ENCODE measurements around the gene STPG2. TPM values are rescaled to one million over a fixed set of nuclear protein-coding genes. Genes with fewer than 3 reads are reported as not detected.

Gene STPG2
- total RNA-seq, 1 experiment from 2014 or later = 0.61 TPM

GRCh38 chr4:97605932-97606331 lies 537.3 kb downstream of the STPG2 start:
- Mint-ChIP-seq H3K4me3 (ENCODE audit: unreplicated experiment) (no peak overlapping the region), H3K9me3 (ENCODE audit: unreplicated experiment) (no peaks in the 10 kb centered on the region), H3K36me3 (ENCODE audit: insufficient read depth, unreplicated experiment) (no peaks in the 10 kb centered on the region), H3K27me3 (ENCODE audit: insufficient read depth, unreplicated experiment) (no peaks in the 10 kb centered on the region), H3K4me1 (ENCODE audit: insufficient read depth, unreplicated experiment) (no peaks in the 10 kb centered on the region), H3K27ac (ENCODE audit: low read depth, unreplicated experiment) (no peak overlapping the region)
- POLR2A ChIA-PET = interaction anchor here (0.9 kb wide), 1 partner anchor 16 kb away, joined by 3 read pairs; no protein-coding TSS in a partner anchor
- TF ChIP-seq, protein P1, sequence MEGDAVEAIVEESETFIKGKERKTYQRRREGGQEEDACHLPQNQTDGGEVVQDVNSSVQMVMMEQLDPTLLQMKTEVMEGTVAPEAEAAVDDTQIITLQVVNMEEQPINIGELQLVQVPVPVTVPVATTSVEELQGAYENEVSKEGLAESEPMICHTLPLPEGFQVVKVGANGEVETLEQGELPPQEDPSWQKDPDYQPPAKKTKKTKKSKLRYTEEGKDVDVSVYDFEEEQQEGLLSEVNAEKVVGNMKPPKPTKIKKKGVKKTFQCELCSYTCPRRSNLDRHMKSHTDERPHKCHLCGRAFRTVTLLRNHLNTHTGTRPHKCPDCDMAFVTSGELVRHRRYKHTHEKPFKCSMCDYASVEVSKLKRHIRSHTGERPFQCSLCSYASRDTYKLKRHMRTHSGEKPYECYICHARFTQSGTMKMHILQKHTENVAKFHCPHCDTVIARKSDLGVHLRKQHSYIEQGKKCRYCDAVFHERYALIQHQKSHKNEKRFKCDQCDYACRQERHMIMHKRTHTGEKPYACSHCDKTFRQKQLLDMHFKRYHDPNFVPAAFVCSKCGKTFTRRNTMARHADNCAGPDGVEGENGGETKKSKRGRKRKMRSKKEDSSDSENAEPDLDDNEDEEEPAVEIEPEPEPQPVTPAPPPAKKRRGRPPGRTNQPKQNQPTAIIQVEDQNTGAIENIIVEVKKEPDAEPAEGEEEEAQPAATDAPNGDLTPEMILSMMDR (IDR thresholded peaks at IDR 0.05; ENCODE audit: unreplicated experiment) = no peak
- BruUV-seq (replicated peaks) = no TSS peak
- no peak for DNase-seq (ENCODE audit: unreplicated experiment)
- intact Hi-C loops (cut with micrococcal nuclease) = no loop called here
- CTCF ChIA-PET = no interaction called here

DNA sequence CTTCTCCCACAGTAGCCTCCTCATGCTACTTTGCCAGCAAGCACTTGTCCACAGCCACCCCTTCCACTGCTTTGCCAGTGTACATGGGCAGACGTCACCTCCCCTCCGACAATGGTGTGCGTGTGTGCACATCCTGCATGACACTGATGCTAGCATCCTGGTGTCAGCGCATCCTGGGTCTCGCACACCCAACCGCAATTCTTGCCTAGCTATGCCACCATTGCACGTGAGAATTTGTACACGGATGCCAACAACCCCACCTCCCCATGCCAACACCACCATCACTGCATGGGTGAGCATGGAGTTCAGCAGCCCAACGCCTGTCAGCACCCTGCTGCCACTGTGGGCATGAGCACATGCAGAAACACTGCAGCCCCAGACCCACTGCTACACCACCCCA lies 550.0 kb downstream of the STPG2 start:
- Mint-ChIP-seq H3K9me3 (ENCODE audit: unreplicated experiment) (peaks cover 10% of the 10 kb centered on the region), H3K4me3 (ENCODE audit: unreplicated experiment) (no peak overlapping the region), H3K27ac (ENCODE audit: low read depth, unreplicated experiment) (no peak overlapping the region), H3K27me3 (ENCODE audit: insufficient read depth, unreplicated experiment) (no peaks in the 10 kb centered on the region), H3K4me1 (ENCODE audit: insufficient read depth, unreplicated experiment) (no peaks in the 10 kb centered on the region), H3K36me3 (ENCODE audit: insufficient read depth, unreplicated experiment) (no peaks in the 10 kb centered on the region)
- POLR2A ChIA-PET = no interaction called here
- intact Hi-C loops (cut with micrococcal nuclease) = no loop called here
- BruUV-seq (replicated peaks) = no TSS peak
- CTCF ChIA-PET = interaction anchor here (0.6 to 0.7 kb wide), 2 partner anchors 63 to 340 kb away, joined by 3 read pairs; no protein-coding TSS in a partner anchor
- DNase-seq (ENCODE audit: unreplicated experiment) = no peak
- TF ChIP-seq, protein P1 (IDR thresholded peaks at IDR 0.05; ENCODE audit: unreplicated experiment) = no peak

GRCh38 chr4:97590266-97590665 lies 553.0 kb downstream of the STPG2 start:
- Mint-ChIP-seq H3K27me3 (ENCODE audit: insufficient read depth, unreplicated experiment) (no peaks in the 10 kb centered on the region), H3K4me3 (ENCODE audit: unreplicated experiment) (no peak overlapping the region), H3K4me1 (ENCODE audit: insufficient read depth, unreplicated experiment) (no peaks in the 10 kb centered on the region), H3K9me3 (ENCODE audit: unreplicated experiment) (peaks cover 6% of the 10 kb centered on the region), H3K27ac (ENCODE audit: low read depth, unreplicated experiment) (no peak overlapping the region), H3K36me3 (ENCODE audit: insufficient read depth, unreplicated experiment) (no peaks in the 10 kb centered on the region)
- TF ChIP-seq, protein P1 (IDR thresholded peaks at IDR 0.05; ENCODE audit: unreplicated experiment) = no peak
- ChIA-PET POLR2A (no interaction called here), CTCF (no interaction called here)
- intact Hi-C loops (cut with micrococcal nuclease) = no loop called here
- BruUV-seq (replicated peaks) = no TSS peak
- no peak for DNase-seq (ENCODE audit: unreplicated experiment)

- POLR2A ChIA-PET = no interaction called here
- Mint-ChIP-seq H3K4me1 (ENCODE audit: insufficient read depth, unreplicated experiment) (no peaks in the 10 kb centered on the region), H3K27ac (ENCODE audit: low read depth, unreplicated experiment) (no peak overlapping the region), H3K9me3 (ENCODE audit: unreplicated experiment) (peaks cover 6% of the 10 kb centered on the region), H3K4me3 (ENCODE audit: unreplicated experiment) (no peak overlapping the region), H3K27me3 (ENCODE audit: insufficient read depth, unreplicated experiment) (no peaks in the 10 kb centered on the region), H3K36me3 (ENCODE audit: insufficient read depth, unreplicated experiment) (no peaks in the 10 kb centered on the region)
- CTCF ChIA-PET = no interaction called here
- TF ChIP-seq, protein P1 (IDR thresholded peaks at IDR 0.05; ENCODE audit: unreplicated experiment) = no peak
- BruUV-seq (replicated peaks) = no TSS peak
- DNase-seq (ENCODE audit: unreplicated experiment) = peak; percentile 39
- intact Hi-C loops (cut with micrococcal nuclease) = no loop called here
Measured at GRCh38 chr4:97589481-97590196, 553.6 kb downstream of the STPG2 start.
